Cardiac muscle cell (in vitro differentiated cells and primary cell): ENCODE measurements around the gene SGPL1. TPM values are rescaled to one million over a fixed set of nuclear protein-coding genes. Genes with fewer than 3 reads are reported as not detected.

ENCODE experiments used
- DNase-seq, 2 donors: peaks; one replicate each; pipeline versions ENCODE4 v3.0.0 to v3.0.0-alpha.2; 2010 to 2017; ENCODE audit warnings: low read depth in 1 of 2, low spot score in 1 of 2
- H3K27ac ChIP-seq: fragments of 200-600 bp; sonication (generic); 2 replicates; pipeline ENCODE4 v1.5.1; 2016
- H3K27me3 ChIP-seq: fragments of 200-600 bp; sonication (generic); 2 replicates; pipeline ENCODE4 v1.6.0; 2016; ENCODE audit warnings: control low read depth
- H3K36me3 ChIP-seq: fragments of 200-600 bp; sonication (generic); 2 replicates; pipeline ENCODE4 v1.5.1; 2016; ENCODE audit warnings: control low read depth
- H3K4me1 ChIP-seq: fragments of 200-600 bp; sonication (generic); 2 replicates; pipeline ENCODE4 v1.8.1; 2017; ENCODE audit warnings: low read depth, mild to moderate bottlenecking, mixed run types
- H3K4me3 ChIP-seq: fragments of 200-600 bp; sonication (generic); 2 replicates; pipeline ENCODE4 v1.5.1; 2016; ENCODE audit warnings: mild to moderate bottlenecking
- H3K9me3 ChIP-seq: fragments of 200-600 bp; sonication (generic); 2 replicates; pipeline ENCODE4 v1.5.1; 2017; ENCODE audit warnings: low read depth, mild to moderate bottlenecking, control low read depth
- CTCF ChIP-seq: IDR thresholded peaks from 2 replicates; pipeline ENCODE4 v1.5.1; 2012; ENCODE audit warnings: low read depth, mild to moderate bottlenecking, low read length
- polyA plus RNA-seq: library from polyadenylated mRNA; unstranded; fragments of >200 nt; fragmentation: Nextera tagmentation; extraction: Ambion mirVana; gene quantifications from 2 replicates; pipeline ENCODE4 v1.2.1, GENCODE V29; 2016
- total RNA-seq: library from RNA; depleted of rRNA; stranded (reverse); fragments of >200 nt; gene quantifications from 2 replicates; pipeline ENCODE4 v1.2.3, GENCODE V29; 2016

SGPL1 gene
- total and polyA plus RNA-seq, 2 experiments from 2014 or later: 32.3 to 51.9 TPM

GRCh38 chr10:70914316-70914864, 98.6 kb downstream of the SGPL1 start:
- Histone ChIP-seq H3K27ac (no peak overlapping the region), H3K4me3 (no peak overlapping the region), H3K36me3 (no peaks in the 10 kb centered on the region), H3K4me1 (no peaks in the 10 kb centered on the region), H3K9me3 (no peaks in the 10 kb centered on the region), H3K27me3 (no peaks in the 10 kb centered on the region)
- no peak for DNase-seq
- TF ChIP-seq CTCF: no peak

GRCh38 chr10:70915206-70915605, 99.5 kb downstream of the SGPL1 start:
- H3K27ac ChIP-seq: no peak overlapping the region
- no peaks in the 10 kb centered on the region for H3K9me3 ChIP-seq
- no peak overlapping the region for H3K4me3 ChIP-seq
- no peaks in the 10 kb centered on the region for H3K27me3 ChIP-seq
- no peaks in the 10 kb centered on the region for H3K4me1 ChIP-seq
- no peak for DNase-seq
- TF ChIP-seq CTCF: no peak
- H3K36me3 ChIP-seq: no peaks in the 10 kb centered on the region

GRCh38 chr10:70915806-70916205, 100.1 kb downstream of the SGPL1 start:
- Histone ChIP-seq H3K4me3 (no peak overlapping the region), H3K9me3 (no peaks in the 10 kb centered on the region), H3K27me3 (no peaks in the 10 kb centered on the region), H3K4me1 (no peaks in the 10 kb centered on the region), H3K27ac (no peak overlapping the region), H3K36me3 (no peaks in the 10 kb centered on the region)
- TF ChIP-seq CTCF: no peak
- DNase-seq: no peak

- Histone ChIP-seq H3K4me3 (no peak overlapping the region), H3K36me3 (no peaks in the 10 kb centered on the region), H3K27ac (no peak overlapping the region), H3K4me1 (no peaks in the 10 kb centered on the region), H3K9me3 (no peaks in the 10 kb centered on the region), H3K27me3 (no peaks in the 10 kb centered on the region)
- TF ChIP-seq CTCF: no peak
- DNase-seq: no peak
Observed at GRCh38 chr10:70916241-70916640, 100.5 kb downstream of the SGPL1 start.

GRCh38 chr10:70917226-70917625, 101.5 kb downstream of the SGPL1 start:
- Histone ChIP-seq H3K4me3 (no peak overlapping the region), H3K4me1 (no peaks in the 10 kb centered on the region), H3K27ac (no peak overlapping the region), H3K36me3 (no peaks in the 10 kb centered on the region), H3K9me3 (no peaks in the 10 kb centered on the region), H3K27me3 (no peaks in the 10 kb centered on the region)
- TF ChIP-seq CTCF: no peak
- DNase-seq: no peak

GRCh38 chr10:70917635-70918034, 101.9 kb downstream of the SGPL1 start:
- DNase-seq: no peak
- no peak for TF ChIP-seq CTCF
- Histone ChIP-seq H3K36me3 (no peaks in the 10 kb centered on the region), H3K27ac (no peak overlapping the region), H3K27me3 (no peaks in the 10 kb centered on the region), H3K9me3 (no peaks in the 10 kb centered on the region), H3K4me1 (no peaks in the 10 kb centered on the region), H3K4me3 (no peak overlapping the region)
